Pancreas (tissue), 10 donors: ENCODE measurements around the gene A2M. TPM values are rescaled to one million over a fixed set of nuclear protein-coding genes. Genes with fewer than 3 reads are reported as not detected.

ENCODE experiments used
- ATAC-seq, 4 donors: fragments of 200-7000 bp; cut with Tn5 transposase; one replicate each; pipeline versions ENCODE4 v1.8.0 to v1.9.1; 2020; ENCODE audit warnings: mild to moderate bottlenecking in 4 of 4, moderate library complexity in 4 of 4
- DNase-seq, 6 donors: peaks; one replicate each; pipeline ENCODE4 v3.0.0-alpha.2; 2020
- FAIRE-seq: peaks from 2 replicates; lab custom pipeline; 2012; peaks lifted over from hg19 to GRCh38; lab: Jason Lieb, UNC
- H3K27ac ChIP-seq, 4 donors: fragments of 200-600 bp; sonication (generic); 1 replicate in 3 of 4; 2 replicates in 1 of 4; pipeline versions ENCODE4 v1.5.0 to v1.8.0; 2020
- H3K27me3 ChIP-seq, 4 donors: fragments of 200-600 bp; one replicate each; pipeline ENCODE4 v1.8.0; 2021
- H3K36me3 ChIP-seq, 3 donors: fragments of 200-600 bp; sonication (generic) in 1 of 3; one replicate each; pipeline versions ENCODE4 v1.5.0 to v1.8.0; 2020 to 2021
- H3K4me1 ChIP-seq, 3 donors: fragments of 200-600 bp; one replicate each; pipeline ENCODE4 v1.8.0; 2021
- H3K4me3 ChIP-seq, 4 donors: fragments of 200-600 bp; sonication (generic) in 2 of 4; one replicate each; pipeline versions ENCODE4 v1.5.0 to v1.8.0; 2020 to 2021
- H3K9me3 ChIP-seq, 4 donors: fragments of 200-600 bp; one replicate each; pipeline ENCODE4 v1.8.0; 2021
- CTCF ChIP-seq, 4 donors: fragments of 200-600 bp; sonication (generic) in 3 of 4; IDR thresholded peaks; one replicate each; pipeline versions ENCODE4 v1.5.0 to v1.8.0; 2021; ENCODE audit warnings: antibody characterized with exemption in 4 of 4
- WGBS, 2 donors: extraction: QIAGEN DNeasy Blood & Tissue Kit; methylation state at CpG; one replicate each; pipeline ENCODE4 v1.1.7; 2013; 5-methylcytosine and 5-hydroxymethylcytosine counted together
- intact Hi-C, 3 donors: fragments of 100-400 bp; cut with DNase I; formaldehyde crosslinking; loops; one replicate each; pipeline versions ENCODE4 v1.11.1 to v1.14.2; 2022
- polyA plus RNA-seq, 2 donors: library from polyadenylated mRNA; stranded (reverse); fragments of 200-250 nt; gene quantifications; one replicate each; pipeline ENCODE4 v1.2.3, GENCODE V29; 2013
- total RNA-seq, 6 donors: library from RNA; stranded (reverse); fragmentation: NEBNext Ultra II Directional in 4 of 6; extraction: Animal tissue kit (Norgen Biotek cat#: 25700) in 4 of 6; gene quantifications; one replicate each; pipeline versions ENCODE4 v1.2.1 to v1.2.4, GENCODE V29; 2021 to 2023
- donor health status: healthy with polysubstance abuse.
- donor health status: DM: no; HTN: no; CAD: no; lungs with moderate emphysema.
- donor health status: DM: no; HTN: no; CAD: no.
- donor health status: control.
- donor health status: control.
- donor health status: Bipolar disorder and iron deficiency.
- donor health status: DM: yes; HTN: yes; CAD: no.
- donor health status: DM: no; HTN: no; CAD: no.
- donor health status: DM: no; HTN: no; CAD: no.
- donor health status: DM: yes; HTN: yes; CAD: no.

A2M gene
- total and polyA plus RNA-seq, 8 donors: 22.8 to 275 (median 62.4) TPM

- no peak for TF ChIP-seq CTCF (IDR thresholded peaks at IDR 0.05)
- peak; percentile 38 to 80 (median 70) for ATAC-seq
- 38 to 40% methylated on average over 6 of the region's 6 CpGs for WGBS, 2 donors
These were observed 79.5 kb downstream of the A2M start for GRCh38 chr12:9036227-9036626.

GRCh38 chr12:9034095-9034494 lies 81.6 kb downstream of the A2M start:
- intact Hi-C loops: loop anchor here in 2 of 3 donors (10.0 kb wide), 2 partner anchors 79 to 379 kb away; no protein-coding TSS in a partner anchor
- DNase-seq (no peak), ATAC-seq (no peak), FAIRE-seq (no peak)
- Histone ChIP-seq H3K36me3 (no peaks in the 10 kb centered on the region), H3K27ac (no peak overlapping the region), H3K4me3 (no peak overlapping the region), H3K9me3 (no peaks in the 10 kb centered on the region), H3K4me1 (peaks cover 0 to 7% (median 0%) of the 10 kb centered on the region in 3 donors), H3K27me3 (no peaks in the 10 kb centered on the region)
- 94 to 96% methylated on average over 6 of the region's 6 CpGs for WGBS, 2 donors
- no peak for TF ChIP-seq CTCF (IDR thresholded peaks at IDR 0.05)

More at GRCh38 chr12:9036227-9036626, 79.5 kb downstream of the A2M start:
- H3K4me3 ChIP-seq: no peak overlapping the region
- intact Hi-C loops: loop anchor here in 2 of 3 donors (10.0 kb wide), 2 partner anchors 81 to 381 kb away; no protein-coding TSS in a partner anchor
- H3K27ac ChIP-seq: peak overlapping the region in 1 of 4 donors; percentile 32
- DNase-seq: peak in 3 of 6 donors; percentile 14
- FAIRE-seq: no peak
- H3K27me3 ChIP-seq: no peaks in the 10 kb centered on the region
- peaks cover 0 to 7% (median 0%) of the 10 kb centered on the region in 3 donors for H3K4me1 ChIP-seq
- no peaks in the 10 kb centered on the region for H3K9me3 ChIP-seq
- H3K36me3 ChIP-seq: no peaks in the 10 kb centered on the region

- H3K36me3 ChIP-seq: no peaks in the 10 kb centered on the region
- ATAC-seq (no peak), DNase-seq (no peak), FAIRE-seq (no peak)
- no peak for TF ChIP-seq CTCF (IDR thresholded peaks at IDR 0.05)
- no peaks in the 10 kb centered on the region for H3K27me3 ChIP-seq
- WGBS, 2 donors: 86 to 95% methylated on average over 2 of the region's 2 CpGs
- H3K4me1 ChIP-seq: peaks cover 0 to 7% (median 0%) of the 10 kb centered on the region in 3 donors
- no peak overlapping the region for H3K27ac ChIP-seq
- H3K4me3 ChIP-seq: no peak overlapping the region
- intact Hi-C loops: loop anchor here in 2 of 3 donors (10.0 kb wide), 2 partner anchors 79 to 379 kb away; no protein-coding TSS in a partner anchor
- no peaks in the 10 kb centered on the region for H3K9me3 ChIP-seq
These were observed 82.3 kb downstream of the A2M start for GRCh38 chr12:9033265-9033887.

- no peaks in the 10 kb centered on the region for H3K27me3 ChIP-seq
- H3K4me1 ChIP-seq: peaks cover 0 to 7% (median 0%) of the 10 kb centered on the region in 3 donors
- no peak overlapping the region for H3K4me3 ChIP-seq
- H3K36me3 ChIP-seq: no peaks in the 10 kb centered on the region
- intact Hi-C loops: loop anchor here in 2 of 3 donors (10.0 kb wide), 2 partner anchors 78 to 378 kb away; no protein-coding TSS in a partner anchor
- DNase-seq (no peak), FAIRE-seq (no peak), ATAC-seq (peak in 1 of 4 donors; percentile 41)
- no peak for TF ChIP-seq CTCF (IDR thresholded peaks at IDR 0.05)
- 75 to 86% methylated on average over 5 of the region's 5 CpGs for WGBS, 2 donors
- H3K9me3 ChIP-seq: no peaks in the 10 kb centered on the region
- H3K27ac ChIP-seq: no peak overlapping the region
These were observed 83.3 kb downstream of the A2M start for GRCh38 chr12:9032202-9032964.
